Cardiac ventricle fibroblast (primary cell): ENCODE measurements around the gene SLC37A3. TPM values are rescaled to one million over a fixed set of nuclear protein-coding genes. Genes with fewer than 3 reads are reported as not detected.

Source experiments
- total RNA-seq: library from RNA; depleted of rRNA; stranded (reverse); fragments of >200 nt; gene quantifications from 2 replicates; pipeline ENCODE4 v1.2.3, GENCODE V29; 2015

SLC37A3 gene
- total RNA-seq: 45.9 and 56.4 TPM in 2 replicates

DNA sequence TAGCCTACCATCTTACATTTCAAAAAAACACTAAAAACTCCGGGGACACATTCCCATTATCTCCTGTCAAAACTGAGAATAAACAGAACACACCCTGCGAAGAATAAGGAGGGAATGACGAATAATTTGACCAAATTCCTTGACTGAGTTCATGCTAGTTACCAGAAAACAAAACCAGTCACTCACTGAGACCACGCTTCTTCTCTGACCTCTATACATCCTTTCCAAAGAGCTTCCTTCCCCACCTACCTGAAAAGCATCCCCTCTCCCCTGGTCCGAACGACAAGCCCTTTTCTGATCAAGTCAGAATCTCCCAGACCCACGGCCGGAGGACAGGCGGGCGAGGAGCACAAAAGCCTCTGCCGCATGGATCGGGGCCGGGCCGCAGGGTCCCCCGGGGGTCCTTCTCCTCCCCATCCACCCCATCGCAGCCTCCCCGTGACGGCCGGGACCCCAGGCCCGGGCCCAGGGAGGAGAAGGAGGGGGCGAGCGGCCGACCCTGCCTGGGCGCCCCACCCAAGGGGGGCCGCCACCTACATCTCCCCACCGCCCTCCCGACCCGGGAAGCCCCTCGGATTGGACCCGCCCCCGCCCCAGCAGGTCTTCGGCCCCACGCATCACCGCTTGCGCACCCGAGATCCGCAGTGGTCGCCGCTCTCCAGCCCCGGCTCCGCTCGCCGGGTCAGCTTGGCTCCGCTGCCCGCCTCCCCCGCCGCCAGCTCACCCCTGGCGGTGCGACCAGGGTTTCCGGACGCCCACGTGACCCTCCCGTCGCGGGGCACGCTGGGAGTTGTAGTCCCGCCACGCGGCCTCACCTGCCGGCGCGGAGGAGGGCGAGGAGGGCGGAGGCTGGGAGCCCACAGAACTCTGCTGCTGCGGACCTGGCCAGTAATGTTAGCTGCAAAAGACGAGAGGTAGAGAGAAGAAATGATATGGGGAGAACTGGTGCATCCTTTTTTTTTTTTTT is at the start of gene SLC37A3:
Gene SLC37A3 (minus strand): TSS at position 747 of the 967 bp plus-strand sequence. CDS start 16,004 bp downstream, outside the sequence.

GRCh38 chr7:140403878-140404564 is 5.7 kb upstream of the SLC37A3 start, which contains the start of gene RAB19:
TSS of gene RAB19 (plus strand) at chr7:140404058. CDS start at chr7:140407647, 3,589 bp downstream.

Other genes with a start within 250 kb of the SLC37A3 start
- 3.6 and 4.5 TPM in 2 replicates for gene KDM7A, start 221.5 kb downstream of the SLC37A3 start, total RNA-seq
- gene RAB19, start 5.5 kb upstream of the SLC37A3 start, total RNA-seq: not detected in 2 replicates
- gene MKRN1, start 81.0 kb upstream of the SLC37A3 start, total RNA-seq: 42.8 and 58.3 TPM in 2 replicates
- gene DENND2A, start 242.3 kb upstream of the SLC37A3 start, total RNA-seq: 3.2 and 3.7 TPM in 2 replicates